ENCODE measurements around the gene COL4A6.
A peak's percentile ranks its signal among the peaks of the same experiment; 100 is the strongest.

Gene COL4A6

GRCh38 chrX:108159028-108159670 is 279.1 kb downstream of the COL4A6 start:
- DNase-seq (ENCODE audit: low spot score): no peak

DNA sequence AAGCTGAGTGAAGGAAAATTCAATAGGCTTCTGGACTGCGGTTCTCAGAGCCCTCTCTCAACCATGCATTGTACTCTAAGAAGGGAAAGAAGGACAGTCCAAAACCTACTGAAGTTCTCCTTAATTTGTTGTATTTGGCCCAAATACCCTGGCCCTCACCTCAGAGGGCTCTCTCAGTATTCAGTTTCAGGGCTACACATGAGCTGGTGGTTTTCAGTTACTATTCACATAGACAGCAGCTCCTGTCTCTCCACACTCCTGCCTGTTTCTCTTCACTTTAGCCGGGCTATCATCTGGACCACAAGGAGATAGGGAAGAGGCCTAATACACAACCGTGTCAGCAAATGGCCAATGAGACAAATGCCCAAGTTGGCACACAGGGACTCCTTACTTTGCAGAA is 280.6 kb downstream of the COL4A6 start:
- no peak for DNase-seq (ENCODE audit: low spot score)

DNA sequence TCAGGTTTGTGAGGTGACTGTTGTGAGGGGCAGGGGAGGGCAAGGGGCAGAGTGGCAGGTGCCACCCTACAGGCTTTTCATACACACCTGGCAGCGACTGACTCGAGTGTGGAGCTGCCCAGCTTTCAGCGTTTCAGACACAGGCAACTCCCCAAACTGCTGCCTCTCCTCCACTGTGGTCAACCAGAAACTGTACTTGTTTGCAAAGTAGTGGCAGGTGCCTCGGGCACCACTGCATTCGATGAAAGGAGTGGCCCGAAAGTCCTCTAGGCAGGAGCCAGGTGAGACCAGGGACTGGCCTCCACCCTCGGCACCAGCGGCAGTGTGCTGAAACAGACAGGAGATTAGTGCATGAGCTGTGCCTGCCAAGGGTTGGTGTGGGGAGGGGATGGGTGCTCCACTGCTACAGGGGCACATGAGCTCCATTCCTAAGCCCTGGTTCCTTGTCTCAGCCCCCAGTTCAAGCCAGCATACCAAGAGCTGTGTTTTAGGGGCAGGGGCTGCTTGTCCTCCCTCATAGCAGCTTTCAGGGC is 281.2 kb downstream of the COL4A6 start:
- DNase-seq (ENCODE audit: low spot score): no peak

DNA sequence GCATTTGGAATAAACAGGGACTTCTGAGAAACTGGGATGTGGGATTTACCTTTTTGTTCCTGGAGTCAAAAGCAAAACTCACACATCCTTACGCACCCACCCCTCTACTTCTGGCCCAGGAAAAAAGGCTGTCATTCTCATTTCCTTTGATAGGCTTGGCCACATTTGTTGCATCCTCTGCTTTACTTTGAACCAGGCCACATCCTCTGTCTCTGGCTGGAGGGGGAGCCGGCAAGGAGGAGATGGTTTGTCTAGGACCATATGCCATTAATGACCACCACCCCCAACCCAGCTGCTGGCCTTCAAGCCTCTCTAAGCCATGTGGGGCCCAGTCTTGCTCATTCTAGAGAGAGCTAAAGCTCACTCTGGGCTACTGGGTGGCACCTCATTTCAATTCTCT is 282.1 kb downstream of the COL4A6 start:
- no peak for DNase-seq (ENCODE audit: low spot score)

GRCh38 chrX:108148524-108148923 is 289.7 kb downstream of the COL4A6 start:
- no peak for DNase-seq (ENCODE audit: low spot score)

GRCh38 chrX:108138814-108139702 is 299.2 kb downstream of the COL4A6 start:
- DNase-seq (ENCODE audit: low spot score): no peak

- DNase-seq (ENCODE audit: low spot score): no peak
Measured at GRCh38 chrX:108134724-108135123, 303.5 kb downstream of the COL4A6 start.

GRCh38 chrX:108132876-108133275 is 305.3 kb downstream of the COL4A6 start:
- peak; percentile 1 for DNase-seq (ENCODE audit: low spot score)

DNA sequence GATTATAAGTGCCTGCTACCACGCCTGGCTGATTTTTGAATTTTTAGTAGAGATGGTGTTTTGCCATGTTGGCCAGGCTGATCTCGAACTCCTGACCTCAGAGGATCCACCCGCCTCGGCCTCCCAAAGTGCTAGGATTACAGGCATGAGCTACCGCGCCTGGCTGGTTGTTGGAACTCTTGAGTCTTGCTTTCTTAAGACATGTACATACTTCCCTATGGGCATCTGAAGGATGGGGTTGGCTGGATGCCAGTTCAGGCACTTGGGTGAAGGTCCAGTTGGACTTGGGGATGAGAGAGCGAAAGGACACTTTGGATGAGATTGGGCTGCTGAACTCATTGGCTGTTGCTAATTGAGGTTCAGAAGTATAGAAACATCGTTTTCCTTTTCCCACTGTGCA is 306.2 kb downstream of the COL4A6 start:
- no peak for DNase-seq (ENCODE audit: low spot score)

DNA sequence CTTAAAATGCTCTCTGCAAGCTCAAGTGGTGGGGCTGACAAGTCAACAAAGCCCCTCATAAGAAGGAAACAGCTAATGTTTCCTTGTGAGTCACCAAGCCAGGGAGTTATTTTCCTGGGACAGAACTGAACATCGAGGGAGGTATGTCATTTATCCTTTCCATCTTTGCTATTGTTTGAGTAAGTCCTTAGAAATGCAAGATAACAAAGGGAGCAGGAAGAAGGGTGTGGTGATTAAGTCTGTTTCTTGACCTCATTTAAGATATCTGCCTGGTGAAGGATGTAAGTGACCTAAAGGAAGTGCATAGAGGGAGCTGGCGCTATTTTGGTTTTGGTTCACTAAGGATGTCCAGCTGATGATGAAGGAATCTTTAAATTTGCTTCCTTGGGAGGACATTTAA is 306.8 kb downstream of the COL4A6 start:
- no peak for DNase-seq (ENCODE audit: low spot score)

DNA sequence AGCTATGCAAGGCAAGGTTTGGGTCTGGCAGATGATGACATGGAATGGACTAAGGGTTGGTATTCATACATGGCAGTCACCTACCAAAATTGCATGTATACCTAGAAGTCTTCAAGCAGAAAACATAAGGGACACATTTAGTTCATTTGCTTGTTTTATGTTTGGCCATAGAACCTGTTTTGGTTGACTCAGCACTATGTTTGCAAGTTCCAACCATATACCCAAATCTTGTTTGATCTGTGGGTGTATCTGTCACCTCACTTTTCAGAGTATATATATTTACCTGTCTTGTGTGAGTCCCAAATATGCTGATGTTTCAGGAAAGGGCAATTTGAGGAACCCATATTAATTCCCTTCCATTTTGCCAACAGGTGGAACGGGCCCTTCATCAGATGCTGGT is 307.3 kb downstream of the COL4A6 start:
- no peak for DNase-seq (ENCODE audit: low spot score)

DNA sequence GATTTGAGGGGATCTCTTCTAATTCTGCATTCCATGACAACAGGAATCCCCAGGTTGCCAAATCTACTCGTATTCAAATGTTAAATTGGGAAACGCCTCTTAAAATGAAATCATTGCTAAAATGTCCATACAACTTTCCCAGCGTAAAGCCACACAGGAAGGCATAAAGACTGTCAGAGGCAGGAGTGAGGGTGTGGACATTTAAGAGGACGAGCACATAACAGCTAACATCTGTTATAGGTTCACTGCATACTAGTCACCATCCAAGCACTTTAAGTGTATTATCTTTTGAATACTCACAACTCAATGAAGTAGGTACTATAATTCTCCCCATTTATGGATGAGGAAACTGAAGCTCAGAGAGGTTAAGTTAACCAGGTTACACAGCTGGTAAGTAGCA is 311.1 kb downstream of the COL4A6 start:
- DNase-seq (ENCODE audit: low spot score): no peak

GRCh38 chrX:108126661-108127060 is 311.6 kb downstream of the COL4A6 start:
- DNase-seq (ENCODE audit: low spot score): no peak

DNA sequence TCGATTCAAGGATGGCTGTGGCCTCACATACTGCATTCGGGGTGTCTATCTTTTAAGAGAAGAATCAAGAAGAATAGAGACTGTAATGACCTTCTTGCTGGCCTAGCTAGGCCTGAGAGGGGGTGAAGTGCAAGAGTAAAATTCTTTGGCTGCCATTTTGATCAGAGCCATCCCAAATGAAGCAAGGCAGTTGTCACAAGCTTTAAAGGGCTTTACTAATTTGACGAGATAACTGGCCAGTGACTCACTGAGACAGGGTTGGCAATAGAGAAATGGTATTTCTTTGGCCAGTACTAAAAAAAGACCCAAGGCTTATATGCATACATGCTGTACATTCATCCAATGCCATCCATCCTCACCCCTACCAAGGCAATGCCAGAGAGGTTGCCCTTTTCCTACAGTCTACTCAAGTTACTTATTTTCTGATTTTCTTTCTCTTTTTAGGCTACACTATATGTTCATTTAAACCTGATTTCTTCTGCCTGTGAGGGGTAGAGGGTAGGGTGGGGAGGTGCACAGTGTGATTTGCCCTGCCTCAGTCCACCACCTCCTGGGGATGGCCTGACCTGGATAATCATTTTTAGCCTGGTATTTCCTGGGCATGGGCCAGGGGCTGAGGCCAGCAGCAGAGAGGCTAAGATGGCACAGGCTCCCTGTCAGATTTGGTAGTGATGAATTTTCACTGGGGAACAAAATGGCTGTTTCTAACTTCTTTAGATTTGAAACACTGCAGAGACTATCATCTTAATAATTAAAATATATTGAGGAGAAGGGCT is 314.4 kb downstream of the COL4A6 start:
- no peak for DNase-seq (ENCODE audit: low spot score)

DNA sequence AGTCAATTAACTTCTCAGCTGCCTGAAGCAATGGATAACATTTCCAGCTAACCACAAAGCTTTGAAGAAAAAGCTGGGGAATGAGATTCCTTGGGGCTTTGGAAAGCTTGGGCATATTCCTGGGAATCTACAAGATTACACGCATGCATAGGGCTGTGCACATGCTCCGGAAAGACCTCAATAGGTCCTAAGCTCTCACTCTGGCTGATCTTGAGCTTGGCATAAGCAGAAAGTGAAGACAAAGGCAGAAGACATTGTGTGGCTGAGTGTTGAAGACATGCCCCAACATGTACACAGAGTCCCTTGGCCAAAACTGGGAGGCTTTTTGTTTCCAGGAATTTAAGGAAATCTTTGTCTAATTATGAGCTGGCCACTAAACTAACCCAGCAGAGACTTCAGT is 315.5 kb downstream of the COL4A6 start:
- DNase-seq (ENCODE audit: low spot score): no peak

DNA sequence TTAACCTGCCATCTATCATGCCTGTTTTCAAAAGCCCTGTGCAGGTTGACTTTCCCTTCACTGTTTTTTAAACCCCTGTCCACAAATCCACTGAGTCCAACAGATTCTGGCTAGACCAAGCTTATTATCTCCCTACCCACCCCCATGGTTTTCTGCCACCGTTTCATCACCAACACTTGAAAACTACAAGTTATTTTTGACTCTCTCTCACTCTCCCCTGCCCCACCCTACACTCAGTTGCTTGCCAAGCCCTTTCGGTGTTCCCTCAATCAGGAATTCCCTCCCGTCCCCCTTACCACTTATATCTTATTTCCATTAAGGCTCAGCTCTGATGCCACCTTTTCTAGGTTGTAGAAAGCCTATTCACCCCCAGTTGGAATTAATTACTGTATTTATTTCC is 316.9 kb downstream of the COL4A6 start:
- no peak for DNase-seq (ENCODE audit: low spot score)

GRCh38 chrX:108117988-108118387 is 320.2 kb downstream of the COL4A6 start:
- no peak for DNase-seq (ENCODE audit: low spot score)

DNA sequence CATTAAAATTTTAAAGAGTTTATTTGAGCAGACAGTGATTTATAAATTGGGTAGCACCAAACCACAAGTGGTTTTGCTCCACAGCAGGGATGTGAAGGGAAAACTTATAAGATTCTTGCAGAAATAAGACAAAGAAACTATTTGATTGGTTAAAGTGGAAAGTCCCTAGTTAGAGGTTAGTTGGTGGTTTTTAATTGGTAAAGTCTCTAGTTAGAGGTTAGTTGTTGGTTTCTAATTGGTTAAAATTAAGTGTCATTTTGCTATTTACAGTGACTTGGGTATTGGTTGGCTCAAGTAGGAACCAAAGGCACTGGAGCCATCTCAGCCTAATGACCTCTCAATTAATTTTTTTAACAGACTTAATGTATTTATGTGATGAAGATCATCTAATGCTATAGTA is 323.7 kb downstream of the COL4A6 start:
- DNase-seq (ENCODE audit: low spot score): no peak

Data from pons (tissue), 1 donor.